ENCODE measurements around the gene RTCB. TPM values are rescaled to one million over a fixed set of nuclear protein-coding genes. Genes with fewer than 3 reads are reported as not detected.

Gene RTCB
- total RNA-seq, 4 donors from 2014 or later, result 53.7 to 76.4 (median 56.6) TPM

GRCh38 chr22:32348031-32348611 lies 63.9 kb downstream of the RTCB start:
- Histone ChIP-seq H3K4me1 (no peaks in the 10 kb centered on the region), H3K36me3 (no peaks in the 10 kb centered on the region), H3K27me3 (no peaks in the 10 kb centered on the region), H3K9me3 (no peaks in the 10 kb centered on the region), H3K4me3 (no peak overlapping the region), H3K27ac (no peak overlapping the region)
- in situ Hi-C loops (cut with MboI; ENCODE audit: low sequenced_read_pairs in 4 of 4), result loop anchor here in 1 of 4 donors (25.0 kb wide), 1 partner anchor 111 kb away; no protein-coding TSS in a partner anchor
- DNase-seq (no peak), ATAC-seq (no peak)
- intact Hi-C loops (cut with DNase I; ENCODE audit: low total_unique reads), result no loop called here
- TF ChIP-seq CTCF (IDR thresholded peaks at IDR 0.05 in 4 of 5, conservative IDR thresholded peaks at IDR 0.05 in 1 of 5) (no peak), POLR2A (IDR thresholded peaks at IDR 0.05) (no peak)

- intact Hi-C loops (cut with DNase I; ENCODE audit: low total_unique reads), result no loop called here
- H3K27me3 ChIP-seq, result no peaks in the 10 kb centered on the region
Observed at GRCh38 chr22:32343941-32344340, 68.1 kb downstream of the RTCB start.

GRCh38 chr22:32342977-32343376 lies 69.1 kb downstream of the RTCB start:
- Histone ChIP-seq H3K36me3 (no peaks in the 10 kb centered on the region), H3K27me3 (no peaks in the 10 kb centered on the region), H3K9me3 (no peaks in the 10 kb centered on the region), H3K4me1 (no peaks in the 10 kb centered on the region), H3K27ac (no peak overlapping the region), H3K4me3 (no peak overlapping the region)
- ATAC-seq, result no peak
- in situ Hi-C loops (cut with MboI; ENCODE audit: low sequenced_read_pairs in 4 of 4), result loop anchor here in 1 of 4 donors (25.0 kb wide), 1 partner anchor 106 kb away; no protein-coding TSS in a partner anchor
- TF ChIP-seq POLR2A (IDR thresholded peaks at IDR 0.05) (no peak), CTCF (IDR thresholded peaks at IDR 0.05 in 4 of 5, conservative IDR thresholded peaks at IDR 0.05 in 1 of 5) (no peak)
- DNase-seq, result no peak
- intact Hi-C loops (cut with DNase I; ENCODE audit: low total_unique reads), result no loop called here

More at GRCh38 chr22:32343941-32344340, 68.1 kb downstream of the RTCB start:
- no peaks in the 10 kb centered on the region for H3K9me3 ChIP-seq
- no peak overlapping the region for H3K4me3 ChIP-seq
- no peak for DNase-seq
- in situ Hi-C loops (cut with MboI; ENCODE audit: low sequenced_read_pairs in 4 of 4), result loop anchor here in 1 of 4 donors (25.0 kb wide), 1 partner anchor 107 kb away; no protein-coding TSS in a partner anchor
- no peak for ATAC-seq
- H3K4me1 ChIP-seq, result no peaks in the 10 kb centered on the region
- no peak overlapping the region for H3K27ac ChIP-seq
- TF ChIP-seq POLR2A (IDR thresholded peaks at IDR 0.05), result no peak
- no peak for TF ChIP-seq CTCF (IDR thresholded peaks at IDR 0.05 in 4 of 5, conservative IDR thresholded peaks at IDR 0.05 in 1 of 5)
- H3K36me3 ChIP-seq, result no peaks in the 10 kb centered on the region

GRCh38 chr22:32341122-32341740 lies 70.8 kb downstream of the RTCB start:
- Histone ChIP-seq H3K4me3 (no peak overlapping the region), H3K27me3 (no peaks in the 10 kb centered on the region), H3K36me3 (no peaks in the 10 kb centered on the region), H3K27ac (no peak overlapping the region), H3K4me1 (no peaks in the 10 kb centered on the region), H3K9me3 (no peaks in the 10 kb centered on the region)
- in situ Hi-C loops (cut with MboI; ENCODE audit: low sequenced_read_pairs in 4 of 4) (loop anchor here in 1 of 4 donors (25.0 kb wide), 1 partner anchor 104 kb away; no protein-coding TSS in a partner anchor), intact Hi-C loops (cut with DNase I; ENCODE audit: low total_unique reads) (no loop called here)
- no peak for DNase-seq
- ATAC-seq, result no peak
- TF ChIP-seq POLR2A (IDR thresholded peaks at IDR 0.05), result no peak
- TF ChIP-seq CTCF (IDR thresholded peaks at IDR 0.05 in 4 of 5, conservative IDR thresholded peaks at IDR 0.05 in 1 of 5), result no peak
